NB4 (cell line): ENCODE results near the gene RNF13.

Experiments used
- DNase-seq: peaks from one replicate; pipeline ENCODE4 v3.0.0; 2010; ENCODE audit warnings: low read depth
- H3K4me3 ChIP-seq: one replicate; pipeline ENCODE4 v1.5.1; 2011; ENCODE audit warnings: mild to moderate bottlenecking, low read depth, low read length, moderate library complexity
- MYC ChIP-seq: IDR thresholded peaks from 2 replicates; pipeline ENCODE4 v1.6.1; 2011; ENCODE audit warnings: low read depth, low read length
- POLR2A ChIP-seq: IDR thresholded peaks from 2 replicates; pipeline ENCODE4 v1.6.1; 2011; ENCODE audit warnings: mild to moderate bottlenecking; ENCODE audit not compliant: insufficient read length; ENCODE audit errors: extremely low read depth
- TF ChIP-seq, protein P1 (sequence below): IDR thresholded peaks from one replicate; pipeline ENCODE4 v1.5.1; 2012; ENCODE audit warnings: low read depth, low read length
- TF ChIP-seq, protein P2 (sequence below): IDR thresholded peaks from 2 replicates; pipeline ENCODE4 v1.6.1; 2011; ENCODE audit warnings: low read depth, low read length

RNF13 gene

DNA sequence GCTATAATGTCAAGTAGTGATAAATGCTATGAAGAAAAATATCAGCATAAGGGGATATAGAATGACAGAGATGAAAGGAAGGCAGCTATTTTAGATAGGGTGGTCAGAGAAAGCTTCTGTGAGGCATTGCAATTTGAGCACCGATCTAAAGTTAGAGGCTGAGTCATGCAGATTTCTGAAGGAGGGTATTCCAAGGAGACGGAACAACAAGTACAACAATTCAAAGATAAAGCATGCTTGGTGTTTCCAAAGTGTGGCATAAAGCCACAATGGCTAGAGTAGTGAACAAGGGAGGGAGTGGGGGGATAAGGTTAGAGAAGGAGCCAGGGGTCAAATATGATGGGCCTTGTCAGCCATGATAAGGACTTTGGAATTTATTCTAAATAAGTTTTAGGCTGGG lies 85.8 kb downstream of the RNF13 start:
- H3K4me3 ChIP-seq, result no peak overlapping the region
- no peak for TF ChIP-seq POLR2A
- no peak for TF ChIP-seq MYC
- TF ChIP-seq, protein P1, sequence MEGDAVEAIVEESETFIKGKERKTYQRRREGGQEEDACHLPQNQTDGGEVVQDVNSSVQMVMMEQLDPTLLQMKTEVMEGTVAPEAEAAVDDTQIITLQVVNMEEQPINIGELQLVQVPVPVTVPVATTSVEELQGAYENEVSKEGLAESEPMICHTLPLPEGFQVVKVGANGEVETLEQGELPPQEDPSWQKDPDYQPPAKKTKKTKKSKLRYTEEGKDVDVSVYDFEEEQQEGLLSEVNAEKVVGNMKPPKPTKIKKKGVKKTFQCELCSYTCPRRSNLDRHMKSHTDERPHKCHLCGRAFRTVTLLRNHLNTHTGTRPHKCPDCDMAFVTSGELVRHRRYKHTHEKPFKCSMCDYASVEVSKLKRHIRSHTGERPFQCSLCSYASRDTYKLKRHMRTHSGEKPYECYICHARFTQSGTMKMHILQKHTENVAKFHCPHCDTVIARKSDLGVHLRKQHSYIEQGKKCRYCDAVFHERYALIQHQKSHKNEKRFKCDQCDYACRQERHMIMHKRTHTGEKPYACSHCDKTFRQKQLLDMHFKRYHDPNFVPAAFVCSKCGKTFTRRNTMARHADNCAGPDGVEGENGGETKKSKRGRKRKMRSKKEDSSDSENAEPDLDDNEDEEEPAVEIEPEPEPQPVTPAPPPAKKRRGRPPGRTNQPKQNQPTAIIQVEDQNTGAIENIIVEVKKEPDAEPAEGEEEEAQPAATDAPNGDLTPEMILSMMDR, result no peak
- TF ChIP-seq, protein P2, sequence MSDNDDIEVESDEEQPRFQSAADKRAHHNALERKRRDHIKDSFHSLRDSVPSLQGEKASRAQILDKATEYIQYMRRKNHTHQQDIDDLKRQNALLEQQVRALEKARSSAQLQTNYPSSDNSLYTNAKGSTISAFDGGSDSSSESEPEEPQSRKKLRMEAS, result no peak
- DNase-seq, result no peak

DNA sequence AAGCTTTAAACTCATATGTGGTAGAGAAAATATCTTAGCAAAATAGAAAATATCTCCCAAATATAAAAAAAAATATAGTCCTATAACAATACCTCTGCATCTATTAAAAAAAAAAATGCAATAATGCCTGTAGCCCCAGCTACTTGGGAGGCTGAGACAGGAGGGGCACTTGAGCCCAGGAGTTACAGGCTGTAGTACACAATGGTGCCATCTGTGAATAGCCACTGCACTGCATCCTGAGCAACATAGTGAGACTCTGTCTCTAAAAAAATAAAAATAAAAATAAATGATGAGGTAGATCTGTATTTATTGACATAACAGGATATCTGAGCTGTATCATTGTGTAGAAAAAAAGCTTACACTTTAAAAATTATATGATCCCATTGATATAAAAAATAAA lies 87.3 kb downstream of the RNF13 start:
- no peak overlapping the region for H3K4me3 ChIP-seq
- TF ChIP-seq, protein P1, result no peak
- TF ChIP-seq POLR2A (no peak), MYC (no peak)
- TF ChIP-seq, protein P2, result no peak
- no peak for DNase-seq

DNA sequence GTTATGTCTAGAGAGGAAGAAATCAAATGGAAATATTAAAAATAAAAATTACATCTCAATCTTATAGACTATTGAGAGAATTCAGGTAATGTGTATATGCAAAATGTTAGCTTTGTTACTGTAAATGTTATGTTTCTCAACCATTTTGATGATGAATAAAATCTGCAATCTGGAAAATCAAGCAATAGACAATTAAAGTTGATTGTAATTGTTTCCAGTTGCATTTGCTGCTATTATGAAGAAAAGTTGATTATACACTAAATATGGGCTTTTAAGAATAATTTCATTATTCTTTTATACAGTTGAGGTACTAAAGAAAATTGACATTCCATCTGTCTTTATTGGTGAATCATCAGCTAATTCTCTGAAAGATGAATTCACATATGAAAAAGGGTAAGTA lies 88.8 kb downstream of the RNF13 start:
- no peak for DNase-seq
- no peak overlapping the region for H3K4me3 ChIP-seq
- TF ChIP-seq POLR2A (no peak), MYC (no peak)
- TF ChIP-seq, protein P1, result no peak
- TF ChIP-seq, protein P2, result no peak

DNA sequence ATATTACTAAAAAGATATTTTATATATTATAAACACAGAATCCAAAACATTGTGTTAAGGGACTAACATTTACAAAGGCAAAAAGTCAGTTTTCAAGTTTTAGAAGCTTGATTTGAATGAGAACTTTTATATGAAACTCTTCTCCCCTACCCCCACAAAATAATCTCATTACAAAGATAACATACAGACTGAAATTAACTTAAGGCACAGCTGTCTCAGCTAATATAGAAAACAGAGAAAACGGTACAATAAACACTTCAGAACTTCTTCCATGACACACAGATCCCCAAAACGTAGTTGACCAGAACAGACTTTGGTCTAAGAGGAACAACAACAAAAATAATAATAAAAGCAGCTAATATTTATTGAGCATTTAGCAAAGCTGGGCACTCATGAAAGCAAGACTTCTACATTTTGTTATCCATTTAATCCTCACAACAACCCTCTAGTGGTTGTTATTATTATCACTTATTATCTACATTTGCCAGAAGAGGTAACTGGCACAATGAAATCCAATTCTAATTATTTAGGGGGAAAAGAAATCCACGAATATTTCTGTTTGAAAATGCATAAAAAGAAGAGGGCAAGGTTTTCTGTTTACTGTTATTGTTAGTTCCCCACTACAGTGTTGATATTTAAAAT lies 89.6 kb downstream of the RNF13 start:
- DNase-seq, result no peak
- H3K4me3 ChIP-seq, result no peak overlapping the region
- TF ChIP-seq, protein P1, result no peak
- TF ChIP-seq, protein P2, result no peak
- TF ChIP-seq POLR2A (no peak), MYC (no peak)

DNA sequence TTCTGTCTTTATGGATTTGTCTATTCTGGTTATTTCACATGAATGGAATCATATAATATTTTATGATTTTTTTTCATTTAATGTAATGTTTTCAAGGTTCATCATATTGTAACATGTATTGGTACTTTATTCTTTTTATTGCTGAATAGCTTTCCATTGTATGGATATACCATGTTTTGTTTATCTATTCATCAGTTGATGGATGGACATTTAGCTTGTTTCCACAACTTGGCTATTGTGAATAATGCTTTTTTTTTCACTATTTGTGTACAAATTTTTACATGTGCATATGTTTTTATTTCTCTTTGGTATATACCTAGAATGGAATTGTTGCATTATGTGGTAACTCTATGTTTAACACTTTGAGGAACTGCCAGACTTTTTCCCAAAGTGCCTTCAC lies 93.0 kb downstream of the RNF13 start:
- DNase-seq, result no peak
- no peak for TF ChIP-seq MYC
- TF ChIP-seq, protein P1, result no peak
- no peak for TF ChIP-seq POLR2A
- TF ChIP-seq, protein P2, result no peak
- H3K4me3 ChIP-seq, result no peak overlapping the region
